MM.1S (cell line): ENCODE measurements around the gene MORN5.

Experiments used
- CTCF ChIP-seq: fragments of 300-600 bp; sonication (generic); IDR thresholded peaks from 2 replicates; pipeline ENCODE4 v1.5.1; 2016; ENCODE audit warnings: antibody characterized with exemption, low read length, mixed read lengths
- EZH2 ChIP-seq: fragments of 300-600 bp; sonication (generic); optimal IDR thresholded peaks from 2 replicates; pipeline ENCODE3; 2017; ENCODE audit warnings: low read depth, mild to moderate bottlenecking, antibody characterized with exemption, low read length, mixed read lengths
- EZH2phosphoT487 ChIP-seq: fragments of 300-600 bp; sonication (generic); IDR thresholded peaks from 2 replicates; pipeline ENCODE4 v1.6.1; 2018; ENCODE audit warnings: antibody characterized with exemption, low read length

- no peak for TF ChIP-seq CTCF
- no peak for TF ChIP-seq EZH2phosphoT487
- no peak for TF ChIP-seq EZH2
Observed at GRCh38 chr9:122197882-122198281, 38.2 kb downstream of the MORN5 start.
